Measurements from ENCODE around the gene FGD6.
"Not testable (repeated sequence)": the region's sequence is repeated elsewhere in the genome, so short reads cannot be mapped to it uniquely, and the experiment has no call there.

Gene FGD6

GRCh38 chr12:95118138-95118787 is 99.0 kb downstream of the FGD6 start:
- DNase-seq, result no peak

GRCh38 chr12:95117178-95117599 is 100.1 kb downstream of the FGD6 start:
- peak; percentile 4 to 76 (median 54) for DNase-seq

- DNase-seq, result no peak
Measured at GRCh38 chr12:95116773-95117172, 100.5 kb downstream of the FGD6 start.

- no peak for DNase-seq
Measured at GRCh38 chr12:95116341-95116740, 100.9 kb downstream of the FGD6 start.

- DNase-seq, result no peak
Measured at GRCh38 chr12:95115641-95116040, 101.6 kb downstream of the FGD6 start.

- no peak for DNase-seq
Measured at GRCh38 chr12:95114766-95115405, 102.4 kb downstream of the FGD6 start.

GRCh38 chr12:95107362-95107761 is 109.9 kb downstream of the FGD6 start:
- DNase-seq, result no peak

- DNase-seq, result no peak
Measured at GRCh38 chr12:95105540-95105939, 111.7 kb downstream of the FGD6 start.

- no peak for DNase-seq
Measured at GRCh38 chr12:95104919-95105452, 112.3 kb downstream of the FGD6 start.

GRCh38 chr12:95102916-95103671 is 114.2 kb downstream of the FGD6 start:
- no peak for DNase-seq

GRCh38 chr12:95101957-95102356 is 115.3 kb downstream of the FGD6 start:
- DNase-seq, result not testable (repeated sequence)

GRCh38 chr12:95100264-95101190 is 116.7 kb downstream of the FGD6 start:
- no peak for DNase-seq

GRCh38 chr12:95099270-95099790 is 117.9 kb downstream of the FGD6 start:
- no peak for DNase-seq

- DNase-seq, result no peak
Measured at GRCh38 chr12:95096852-95097251, 120.4 kb downstream of the FGD6 start.

- DNase-seq, result no peak
Measured at GRCh38 chr12:95096378-95096777, 120.9 kb downstream of the FGD6 start.

- not testable (repeated sequence) for DNase-seq
Measured at GRCh38 chr12:95095866-95096265, 121.4 kb downstream of the FGD6 start.

- DNase-seq, result no peak
Measured at GRCh38 chr12:95089462-95089861, 127.8 kb downstream of the FGD6 start.

- DNase-seq, result no peak
Measured at GRCh38 chr12:95088379-95088778, 128.9 kb downstream of the FGD6 start.

GRCh38 chr12:95085612-95086011 is 131.7 kb downstream of the FGD6 start:
- DNase-seq, result no peak

GRCh38 chr12:95083938-95084337 is 133.3 kb downstream of the FGD6 start:
- DNase-seq, result no peak

GRCh38 chr12:95083471-95083870 is 133.8 kb downstream of the FGD6 start:
- DNase-seq, result no peak

- DNase-seq, result no peak
Measured at GRCh38 chr12:95077341-95077740, 139.9 kb downstream of the FGD6 start.
